AG08396 (cell line): ENCODE measurements around the gene DNAAF6.

Experiments
- DNase-seq: peaks from one replicate; pipeline ENCODE4 v3.0.0; 2012; ENCODE audit warnings: low spot score, mixed read lengths

Gene DNAAF6

GRCh38 chrX:107293056-107293455 is 86.6 kb downstream of the DNAAF6 start:
- no peak for DNase-seq
